Panc1 (cell line): ENCODE measurements around the gene ATG4B.

ENCODE experiments used
- CTCF ChIP-seq: fragments of 450-650 bp; IDR thresholded peaks from 2 replicates; pipeline ENCODE4 v1.5.1; 2017; ENCODE audit warnings: mild to moderate bottlenecking
- POLR2AphosphoS5 ChIP-seq: IDR thresholded peaks from 2 replicates; pipeline ENCODE4 v1.6.1; 2012; ENCODE audit warnings: mild to moderate bottlenecking, low read depth, low read length, moderate library complexity

DNA sequence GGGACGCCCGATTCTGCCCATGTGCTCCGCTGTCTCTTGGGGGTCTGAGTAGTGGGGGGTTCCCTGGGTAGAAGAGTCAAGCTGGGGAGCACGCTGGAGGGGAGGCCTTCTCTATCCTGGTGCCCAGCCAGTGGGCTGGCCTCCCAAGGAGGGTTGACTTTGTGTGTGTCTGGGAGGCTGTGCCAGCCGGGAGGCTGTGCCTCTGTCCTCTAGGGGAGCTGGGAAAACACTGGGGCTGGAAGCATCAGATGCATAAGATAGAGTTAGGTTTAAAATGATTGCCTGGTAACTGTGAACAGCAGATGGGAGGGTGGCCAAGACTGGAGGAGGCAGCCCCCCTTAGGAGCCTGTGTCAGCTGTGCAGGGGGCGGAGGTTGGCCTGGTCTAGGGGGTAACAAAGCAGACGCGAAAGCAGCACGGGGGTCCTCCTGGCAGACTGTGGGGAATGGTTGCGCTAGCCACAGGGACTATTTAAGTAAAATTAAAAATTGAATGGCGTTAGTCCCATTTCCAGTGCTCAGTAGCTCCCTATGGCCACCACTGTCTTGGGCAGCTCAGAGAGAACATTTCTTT, 65.6 kb downstream of the ATG4B start:
- TF ChIP-seq CTCF (no peak), POLR2AphosphoS5 (no peak)
